KMS-11 (cell line): Measurements from ENCODE around the gene GALNT15.

Experiments
- H2AFZ ChIP-seq: fragments of 200-600 bp; sonication (generic); 2 replicates; pipeline ENCODE4 v1.6.1; 2016; ENCODE audit warnings: antibody characterized with exemption, mixed run types, low read depth
- H3K27ac ChIP-seq: fragments of 200-600 bp; sonication (generic); 2 replicates; pipeline ENCODE4 v1.6.1; 2016; ENCODE audit warnings: mild to moderate bottlenecking, mixed run types
- H3K27me3 ChIP-seq: fragments of 200-600 bp; sonication (generic); 2 replicates; pipeline ENCODE4 v1.6.1; 2017; ENCODE audit warnings: mild to moderate bottlenecking, low read depth, mixed run types, moderate library complexity; ENCODE audit not compliant: insufficient read depth
- H3K36me3 ChIP-seq: fragments of 200-600 bp; sonication (generic); 2 replicates; pipeline ENCODE4 v1.6.1; 2017; ENCODE audit warnings: mild to moderate bottlenecking, mixed run types; ENCODE audit not compliant: insufficient read depth
- H3K4me1 ChIP-seq: fragments of 200-600 bp; sonication (generic); 2 replicates; pipeline ENCODE4 v1.6.1; 2016; ENCODE audit warnings: mild to moderate bottlenecking, low read depth, mixed run types; ENCODE audit not compliant: poor library complexity, severe bottlenecking
- H3K4me2 ChIP-seq: fragments of 200-600 bp; sonication (generic); 2 replicates; pipeline ENCODE4 v1.7.0; 2016; ENCODE audit warnings: mild to moderate bottlenecking, mixed run types
- H3K4me3 ChIP-seq: fragments of 200-600 bp; sonication (generic); IDR thresholded peaks from 2 replicates; pipeline ENCODE4 v1.6.1; 2017; ENCODE audit warnings: low read depth, low read length, mixed read lengths; ENCODE audit not compliant: insufficient read depth
- H3K79me2 ChIP-seq: fragments of 200-600 bp; sonication (generic); 2 replicates; pipeline ENCODE4 v1.6.1; 2016; ENCODE audit warnings: low read depth, mixed run types; ENCODE audit not compliant: insufficient read depth
- H3K9ac ChIP-seq: fragments of 200-600 bp; sonication (generic); 2 replicates; pipeline ENCODE4 v1.6.1; 2016; ENCODE audit warnings: mild to moderate bottlenecking, mixed run types
- H4K20me1 ChIP-seq: fragments of 200-600 bp; sonication (generic); 2 replicates; pipeline ENCODE4 v1.6.1; 2016; ENCODE audit warnings: mild to moderate bottlenecking, mixed run types; ENCODE audit not compliant: insufficient read depth
- TF ChIP-seq, protein P1 (sequence below): fragments of 200-600 bp; sonication (generic); conservative IDR thresholded peaks from 2 replicates; pipeline ENCODE4 v1.6.1; 2017; ENCODE audit warnings: low read depth, mild to moderate bottlenecking, antibody characterized with exemption, low read length, moderate library complexity, mixed read lengths

GALNT15 gene

DNA sequence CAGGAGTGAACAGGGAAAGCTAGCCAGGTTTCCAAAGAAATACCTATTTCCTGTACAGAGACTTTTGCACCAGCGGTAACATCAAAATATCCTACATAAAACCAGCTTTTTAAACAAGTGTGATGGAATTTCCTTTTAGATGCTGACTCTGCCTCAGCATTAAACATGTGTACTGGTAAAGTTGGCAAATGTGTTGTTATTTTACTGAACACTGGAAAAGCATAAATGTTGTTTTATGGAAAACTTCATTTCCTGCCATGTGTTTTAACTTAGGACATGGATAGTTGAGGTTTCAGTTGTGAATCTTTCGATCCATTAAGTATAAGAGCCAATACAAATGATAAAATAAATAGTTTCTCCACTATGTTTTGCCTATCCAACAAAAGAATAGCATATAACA, 106.2 kb downstream of the GALNT15 start:
- TF ChIP-seq, protein P1, sequence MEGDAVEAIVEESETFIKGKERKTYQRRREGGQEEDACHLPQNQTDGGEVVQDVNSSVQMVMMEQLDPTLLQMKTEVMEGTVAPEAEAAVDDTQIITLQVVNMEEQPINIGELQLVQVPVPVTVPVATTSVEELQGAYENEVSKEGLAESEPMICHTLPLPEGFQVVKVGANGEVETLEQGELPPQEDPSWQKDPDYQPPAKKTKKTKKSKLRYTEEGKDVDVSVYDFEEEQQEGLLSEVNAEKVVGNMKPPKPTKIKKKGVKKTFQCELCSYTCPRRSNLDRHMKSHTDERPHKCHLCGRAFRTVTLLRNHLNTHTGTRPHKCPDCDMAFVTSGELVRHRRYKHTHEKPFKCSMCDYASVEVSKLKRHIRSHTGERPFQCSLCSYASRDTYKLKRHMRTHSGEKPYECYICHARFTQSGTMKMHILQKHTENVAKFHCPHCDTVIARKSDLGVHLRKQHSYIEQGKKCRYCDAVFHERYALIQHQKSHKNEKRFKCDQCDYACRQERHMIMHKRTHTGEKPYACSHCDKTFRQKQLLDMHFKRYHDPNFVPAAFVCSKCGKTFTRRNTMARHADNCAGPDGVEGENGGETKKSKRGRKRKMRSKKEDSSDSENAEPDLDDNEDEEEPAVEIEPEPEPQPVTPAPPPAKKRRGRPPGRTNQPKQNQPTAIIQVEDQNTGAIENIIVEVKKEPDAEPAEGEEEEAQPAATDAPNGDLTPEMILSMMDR, result no peak
- no peaks in the 10 kb centered on the region for H3K27me3 ChIP-seq
- H2AFZ ChIP-seq, result no peak overlapping the region
- H3K27ac ChIP-seq, result no peak overlapping the region
- no peak overlapping the region for H3K4me2 ChIP-seq
- no peak overlapping the region for H3K4me3 ChIP-seq
- H3K79me2 ChIP-seq, result no peaks in the 10 kb centered on the region
- H4K20me1 ChIP-seq, result no peaks in the 10 kb centered on the region
- no peaks in the 10 kb centered on the region for H3K36me3 ChIP-seq
- H3K4me1 ChIP-seq, result peaks cover 14% of the 10 kb centered on the region
- no peak overlapping the region for H3K9ac ChIP-seq
